HG03558 (cell line): Measurements from ENCODE around the gene SETDB2.
"Not testable (repeated sequence)": the region's sequence is repeated elsewhere in the genome, so short reads cannot be mapped to it uniquely, and the experiment has no call there.

Experiments
- ATAC-seq: cut with Tn5 transposase; IDR thresholded peaks from one replicate; pipeline ENCODE4 v1.9.1; 2021; ENCODE audit warnings: moderate number of reproducible peaks; ENCODE audit not compliant: unreplicated experiment; ENCODE audit errors: extremely low read depth

The SETDB2 gene

GRCh38 chr13:49459580-49459979, 15.5 kb downstream of the SETDB2 start:
- ATAC-seq: no peak

- no peak for ATAC-seq
Measured at GRCh38 chr13:49464085-49464484, 20.0 kb downstream of the SETDB2 start.

GRCh38 chr13:49464621-49465325, 20.7 kb downstream of the SETDB2 start:
- ATAC-seq: no peak

DNA sequence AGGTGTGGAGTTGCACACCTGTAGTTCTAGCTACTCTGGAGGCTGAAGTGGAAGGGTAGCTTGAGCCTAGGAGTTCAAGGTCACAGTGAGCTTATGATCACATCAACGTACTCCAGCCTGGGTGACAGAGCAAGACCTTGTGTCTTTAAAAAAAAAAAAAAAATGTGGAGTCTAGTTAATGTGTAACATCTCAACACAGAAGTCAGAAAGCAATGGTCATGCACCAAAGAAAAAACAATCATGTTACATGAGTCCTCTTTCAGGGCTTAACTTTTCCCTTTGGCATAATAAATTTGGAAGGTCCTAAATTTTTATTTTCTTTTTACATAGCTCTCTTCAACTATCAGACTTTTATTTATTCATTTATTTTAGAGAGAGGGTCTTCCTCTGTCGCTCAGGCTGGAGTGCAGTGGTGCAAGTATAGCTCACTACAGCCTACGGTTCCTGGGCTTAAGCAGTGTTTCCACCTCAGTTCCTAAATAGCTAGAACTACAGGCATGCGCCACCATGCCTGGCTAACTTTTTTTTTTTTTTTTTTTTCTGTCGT, 22.3 kb downstream of the SETDB2 start:
- no peak for ATAC-seq

DNA sequence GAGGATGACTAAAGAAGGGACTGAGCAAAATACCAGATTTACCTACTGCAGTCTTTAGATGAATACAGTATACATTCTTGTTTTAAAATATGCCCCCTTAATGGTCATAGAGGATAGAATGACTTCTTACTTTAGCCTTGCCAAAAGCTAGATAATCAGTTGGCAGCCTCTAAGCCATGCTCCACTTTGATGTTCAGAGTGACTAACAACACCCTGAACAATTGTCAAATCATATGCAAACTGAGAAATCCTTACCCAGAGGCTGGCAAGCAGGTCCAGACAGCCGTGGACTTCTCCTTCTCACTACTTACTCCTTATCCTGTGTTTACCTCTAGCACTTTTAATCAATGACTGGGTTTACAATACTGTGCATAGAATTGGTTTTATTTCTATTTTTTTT, 28.1 kb downstream of the SETDB2 start:
- no peak for ATAC-seq

GRCh38 chr13:49476529-49476928, 32.5 kb downstream of the SETDB2 start:
- ATAC-seq: no peak

GRCh38 chr13:49481788-49482187, 37.7 kb downstream of the SETDB2 start:
- ATAC-seq: no peak

DNA sequence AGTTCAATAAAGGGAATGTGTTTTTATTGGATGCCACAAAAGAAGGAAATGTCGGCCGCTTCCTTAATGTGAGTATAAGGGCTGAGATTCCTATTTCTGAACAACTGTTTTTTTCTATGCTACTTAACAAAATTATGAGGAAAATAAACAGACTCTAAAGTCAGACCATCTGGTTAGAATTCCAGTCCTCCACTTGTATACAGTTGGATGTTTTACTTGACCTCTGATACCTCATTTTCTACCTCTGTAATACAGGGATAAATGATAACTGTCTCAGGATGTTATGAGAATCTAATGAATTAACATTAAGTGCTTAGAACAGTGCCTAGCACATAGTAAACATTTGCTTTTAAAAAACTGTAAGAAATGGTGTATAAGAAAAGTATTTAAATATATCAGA, 44.5 kb downstream of the SETDB2 start:
- no peak for ATAC-seq

GRCh38 chr13:49494645-49495044, 50.6 kb downstream of the SETDB2 start:
- no peak for ATAC-seq

DNA sequence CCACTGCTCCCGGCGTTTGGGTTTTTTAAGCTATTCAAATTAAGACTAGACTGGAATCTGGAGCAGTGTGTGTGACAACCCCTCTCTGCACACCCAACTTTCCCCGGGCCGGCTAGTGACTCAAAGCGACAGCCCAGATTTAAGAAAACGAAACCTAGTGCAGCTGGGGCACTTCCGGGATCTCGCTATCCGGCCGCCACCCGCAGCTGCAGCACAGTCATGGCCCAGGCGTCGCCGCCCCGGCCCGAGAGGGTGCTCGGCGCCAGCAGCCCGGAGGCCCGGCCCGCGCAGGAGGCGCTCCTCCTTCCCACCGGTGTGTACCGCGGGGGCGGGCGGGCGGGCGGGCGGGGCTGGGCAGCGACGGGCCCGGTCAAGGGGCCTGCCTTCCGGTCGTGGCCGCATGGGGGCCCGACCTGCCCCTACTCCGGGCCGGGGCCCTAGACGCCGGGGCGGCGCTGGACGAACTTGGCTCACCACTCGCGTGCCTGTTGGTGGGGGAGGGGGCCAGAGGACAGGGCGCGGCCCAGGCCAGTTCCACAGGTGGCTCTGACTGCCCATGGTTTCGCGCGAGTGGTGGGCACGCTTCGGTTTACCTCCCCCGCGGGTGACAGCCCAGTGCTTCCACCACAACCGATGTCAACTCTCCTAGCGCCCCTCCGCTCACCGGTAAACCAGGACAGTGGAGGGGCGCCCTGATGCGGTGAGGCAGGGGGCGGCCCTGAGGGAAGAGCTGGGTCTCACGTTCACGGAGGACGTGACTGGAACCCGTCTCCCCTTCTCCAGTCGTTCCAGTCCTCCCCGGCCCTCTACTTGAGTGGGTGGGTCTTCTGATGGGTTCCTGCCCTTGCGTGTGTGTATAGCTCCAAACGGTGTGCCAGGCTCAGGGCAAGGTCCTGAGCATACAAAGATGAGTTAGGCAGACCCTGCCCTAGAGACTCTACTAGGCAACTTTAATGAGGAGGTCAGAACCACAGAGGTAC, 52.0 kb downstream of the SETDB2 start, which contains the start of gene PHF11:
Gene PHF11 (plus strand): TSS at position 171 of the 980 bp plus-strand sequence. CDS start 49 bp downstream, at position 220.
- ATAC-seq: peak; percentile 64

DNA sequence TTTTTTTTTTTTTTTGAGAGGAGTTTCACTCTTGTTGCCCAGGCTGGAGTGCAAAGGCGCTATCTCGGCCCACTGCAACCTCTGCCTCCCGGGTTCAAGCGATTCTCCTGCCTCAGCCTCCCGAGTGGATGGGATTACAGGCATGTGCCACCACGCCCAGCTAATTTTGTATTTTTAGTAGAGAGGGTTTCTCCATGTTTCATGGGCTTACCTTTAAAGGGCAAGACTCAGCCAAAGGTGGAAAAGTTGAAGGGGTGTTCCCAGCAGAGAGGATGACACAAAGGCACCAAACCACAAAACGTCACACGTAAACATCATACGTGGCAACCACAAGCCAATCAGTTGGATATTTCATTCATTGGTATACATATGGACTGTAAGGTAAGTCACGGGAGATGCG, 52.8 kb downstream of the SETDB2 start:
- ATAC-seq: not testable (repeated sequence)

DNA sequence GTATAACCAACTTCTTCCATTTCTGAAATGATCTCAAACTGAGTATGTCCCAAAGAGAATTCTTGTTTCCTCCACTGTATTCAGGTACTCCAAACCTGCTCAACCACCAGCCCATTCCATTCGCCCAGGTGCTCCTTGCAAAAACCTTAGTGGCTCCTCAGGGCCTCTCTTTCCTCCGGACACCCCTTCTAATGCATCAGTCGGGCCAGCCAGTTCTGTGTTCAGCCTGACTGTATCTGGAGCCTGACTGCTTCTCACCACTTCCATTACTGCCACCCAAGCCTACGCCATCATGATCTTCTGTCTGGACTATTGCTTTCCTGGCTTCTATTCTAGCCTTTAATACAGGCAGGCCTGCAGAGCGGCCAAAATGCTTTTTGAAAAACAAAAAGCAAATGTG, 53.2 kb downstream of the SETDB2 start:
- no peak for ATAC-seq

GRCh38 chr13:49498206-49498605, 54.1 kb downstream of the SETDB2 start:
- ATAC-seq: no peak

- ATAC-seq: no peak
Measured at GRCh38 chr13:49499889-49500660, 56.0 kb downstream of the SETDB2 start.

- ATAC-seq: no peak
Measured at GRCh38 chr13:49502954-49503353, 58.9 kb downstream of the SETDB2 start.

DNA sequence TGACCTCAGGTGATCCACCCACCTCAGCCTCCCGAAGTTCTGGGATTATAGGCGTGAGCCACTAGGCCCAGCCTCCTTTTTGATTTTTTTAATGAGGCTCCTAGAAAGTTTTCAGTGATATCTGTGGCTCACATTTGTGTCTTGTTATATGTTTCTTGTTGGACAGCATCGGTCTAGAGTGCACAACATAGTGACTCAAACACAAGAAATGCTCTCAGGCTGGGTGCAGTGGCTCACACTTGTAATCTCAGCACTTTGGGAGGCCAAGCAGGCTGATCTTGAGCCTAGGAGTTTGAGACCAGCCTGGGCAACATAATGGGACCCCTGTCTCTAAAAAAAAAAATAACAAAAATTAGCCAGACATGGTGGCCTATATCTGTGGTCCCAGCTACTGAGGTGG, 59.9 kb downstream of the SETDB2 start:
- no peak for ATAC-seq

DNA sequence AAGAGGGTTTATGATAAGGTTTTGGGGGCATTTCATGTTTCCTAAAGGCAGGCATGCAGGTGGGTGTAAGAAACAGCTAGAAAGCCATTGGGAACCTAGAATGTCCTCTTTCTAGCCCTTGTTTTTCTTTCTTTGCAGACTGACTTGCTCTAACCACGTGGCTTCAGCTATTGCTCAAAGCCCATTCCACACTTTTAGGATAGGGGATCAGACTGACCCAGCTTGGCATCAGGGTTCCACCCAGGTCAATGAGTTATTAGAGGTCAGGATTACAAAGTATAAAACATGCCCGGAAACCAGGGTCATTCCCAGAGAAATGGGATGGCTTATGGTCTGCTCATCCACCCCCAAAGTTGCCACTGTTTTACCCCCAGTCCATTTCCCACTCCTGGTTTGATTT, 68.5 kb downstream of the SETDB2 start:
- ATAC-seq: no peak

GRCh38 chr13:49516467-49516866, 72.4 kb downstream of the SETDB2 start:
- no peak for ATAC-seq

DNA sequence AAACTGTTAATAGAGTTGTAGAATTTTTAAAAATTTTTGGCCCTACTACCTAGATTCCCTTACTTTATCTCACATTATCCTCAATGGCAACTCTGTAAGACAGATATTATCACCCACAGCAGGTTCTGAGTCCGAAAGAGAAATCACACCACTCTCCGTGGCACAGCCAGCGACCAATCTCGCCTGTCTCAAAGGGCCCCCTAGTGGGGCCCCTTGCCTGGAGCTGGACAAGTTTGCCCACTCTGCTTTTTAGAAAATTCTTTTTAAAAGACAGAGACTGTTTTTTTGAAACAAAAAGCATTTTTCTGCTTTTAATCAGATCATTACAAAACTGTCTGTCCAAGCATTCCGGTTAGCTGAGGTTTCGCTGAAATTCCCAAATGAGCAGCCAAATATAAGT, 73.4 kb downstream of the SETDB2 start:
- no peak for ATAC-seq

DNA sequence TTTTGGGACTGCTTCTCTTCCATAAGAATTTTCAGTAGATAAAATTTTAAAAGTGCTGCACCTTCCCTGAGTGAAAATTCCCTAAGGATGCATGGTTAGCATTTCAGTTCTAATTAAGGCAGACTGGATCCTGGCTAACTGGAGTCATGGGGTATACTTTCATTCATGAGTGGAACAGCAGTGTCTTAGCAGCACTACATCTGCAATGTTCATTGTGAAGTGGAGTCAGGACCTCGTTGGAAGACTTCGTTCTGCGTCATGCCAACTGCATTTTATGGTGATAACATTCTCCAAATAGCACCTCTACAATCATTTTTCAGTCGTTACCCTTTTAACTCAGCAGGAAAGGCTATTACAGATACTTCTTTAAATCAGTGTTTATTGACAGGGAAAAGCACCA, 77.2 kb downstream of the SETDB2 start:
- no peak for ATAC-seq
